H7 (cell line): Measurements from ENCODE around the gene SIM2. TPM values are rescaled to one million over a fixed set of nuclear protein-coding genes. Genes with fewer than 3 reads are reported as not detected.

ENCODE experiments used
- DNase-seq: peaks from one replicate; pipeline ENCODE4 v3.0.0; 2012
- H3K27me3 ChIP-seq: 2 replicates; pipeline ENCODE4 v1.6.0; 2011; ENCODE audit warnings: mild to moderate bottlenecking, low read length; ENCODE audit not compliant: control insufficient read depth, insufficient read depth
- H3K36me3 ChIP-seq: replicated peaks from 2 replicates; pipeline ENCODE4 v1.5.1; 2011; ENCODE audit warnings: low read length; ENCODE audit not compliant: control insufficient read depth, insufficient read depth
- H3K4me3 ChIP-seq: 2 replicates; pipeline ENCODE4 v1.5.1; 2011; ENCODE audit warnings: low read depth, mild to moderate bottlenecking, control low read depth, low read length, moderate library complexity; ENCODE audit not compliant: insufficient read depth
- total RNA-seq: library from RNA; depleted of rRNA; stranded (reverse); fragments of >200 nt; shearing (Covaris generic); gene quantifications from 2 replicates; pipeline ENCODE4 v1.2.3, GENCODE V29; 2014; rRNA removed

The SIM2 gene
- total RNA-seq, 1 experiment from 2014 or later: 0.07 TPM

DNA sequence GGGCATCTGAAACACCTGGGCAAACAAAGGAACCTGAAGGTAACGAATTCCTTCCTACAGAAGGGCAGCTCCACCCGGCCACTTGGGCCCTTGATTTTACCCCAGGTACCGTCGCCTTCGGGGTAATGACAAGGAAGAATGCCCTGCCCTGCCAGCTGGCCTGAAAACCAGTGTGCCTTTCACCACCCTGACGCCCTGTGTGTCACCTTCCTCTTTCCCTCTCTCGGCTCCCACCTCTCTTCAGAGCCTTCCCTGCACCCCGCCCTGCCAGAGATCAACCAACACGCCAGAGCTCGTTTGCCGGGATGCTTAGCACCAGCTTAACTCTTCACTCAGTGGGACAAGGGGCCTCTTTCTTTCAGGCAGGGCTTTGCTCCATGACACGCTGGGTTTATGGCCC lies 86.0 kb downstream of the SIM2 start:
- Histone ChIP-seq H3K4me3 (no peak overlapping the region), H3K27me3 (no peaks in the 10 kb centered on the region), H3K36me3 (no peaks in the 10 kb centered on the region)
- DNase-seq: no peak

DNA sequence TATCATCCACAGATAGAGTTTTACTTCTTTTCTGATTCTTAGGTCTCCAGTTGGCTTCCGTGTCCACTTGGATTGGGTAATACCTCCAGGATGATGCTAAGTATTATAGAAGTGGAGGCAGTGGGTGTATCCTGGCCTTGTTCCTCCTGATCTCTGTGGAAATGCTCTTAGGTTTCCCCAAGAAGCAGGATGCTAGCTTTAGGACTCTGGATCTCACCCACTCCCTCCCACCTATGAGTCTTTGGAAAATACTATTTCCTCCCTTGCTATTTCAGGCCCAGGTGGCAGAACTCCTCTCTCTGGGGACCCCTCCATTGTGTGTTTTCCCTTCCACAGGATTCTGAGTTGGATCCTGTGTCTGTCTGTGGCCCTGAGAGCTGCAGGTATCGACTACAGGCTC lies 86.7 kb downstream of the SIM2 start:
- DNase-seq: no peak
- no peaks in the 10 kb centered on the region for H3K36me3 ChIP-seq
- H3K27me3 ChIP-seq: no peaks in the 10 kb centered on the region
- no peak overlapping the region for H3K4me3 ChIP-seq

DNA sequence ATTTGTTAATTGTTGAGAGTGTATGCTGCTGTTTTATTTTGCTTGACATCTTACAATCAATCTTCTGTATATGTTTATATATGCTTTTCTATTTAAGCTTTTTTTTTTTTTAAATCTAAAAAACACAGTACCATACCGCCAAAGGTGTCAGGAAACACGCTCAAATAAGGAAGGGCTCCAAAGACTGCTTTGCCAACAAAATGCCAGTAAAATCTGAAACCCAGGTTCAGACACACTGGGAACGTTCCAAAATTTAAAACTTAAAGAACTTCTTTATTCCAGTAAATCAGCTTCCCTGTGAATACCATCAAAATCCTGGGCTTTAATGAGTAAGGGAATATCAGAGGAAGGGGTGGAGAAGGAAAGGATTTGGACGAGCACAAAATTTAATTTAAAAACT lies 87.3 kb downstream of the SIM2 start:
- no peak for DNase-seq
- Histone ChIP-seq H3K4me3 (no peak overlapping the region), H3K27me3 (no peaks in the 10 kb centered on the region), H3K36me3 (no peaks in the 10 kb centered on the region)

DNA sequence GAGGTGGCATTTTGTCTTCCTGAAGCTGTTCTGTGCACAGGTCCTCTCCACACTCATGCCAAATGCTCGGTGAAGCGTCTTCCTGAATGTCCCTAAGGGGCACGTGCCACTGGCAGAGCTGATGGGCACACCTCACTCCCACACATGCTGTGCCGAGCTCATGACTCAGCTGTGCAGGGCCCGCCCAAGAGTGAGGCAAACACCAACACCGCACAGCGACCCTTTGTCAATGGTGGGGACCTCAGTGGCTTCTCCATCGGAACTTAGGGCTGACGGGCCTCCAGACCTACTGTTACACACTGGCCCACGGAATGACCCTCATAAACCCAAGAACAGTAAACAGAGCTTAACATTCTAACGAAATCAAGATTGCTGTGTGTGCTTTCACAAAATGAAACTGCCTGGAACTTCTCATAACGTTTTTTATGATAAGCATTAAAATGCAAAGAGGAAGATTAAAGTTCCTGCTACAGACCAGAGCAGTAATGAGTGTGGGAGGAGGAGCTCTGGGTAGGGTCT lies 89.3 kb downstream of the SIM2 start:
- Histone ChIP-seq H3K36me3 (no peaks in the 10 kb centered on the region), H3K27me3 (no peaks in the 10 kb centered on the region), H3K4me3 (no peak overlapping the region)
- DNase-seq: no peak

DNA sequence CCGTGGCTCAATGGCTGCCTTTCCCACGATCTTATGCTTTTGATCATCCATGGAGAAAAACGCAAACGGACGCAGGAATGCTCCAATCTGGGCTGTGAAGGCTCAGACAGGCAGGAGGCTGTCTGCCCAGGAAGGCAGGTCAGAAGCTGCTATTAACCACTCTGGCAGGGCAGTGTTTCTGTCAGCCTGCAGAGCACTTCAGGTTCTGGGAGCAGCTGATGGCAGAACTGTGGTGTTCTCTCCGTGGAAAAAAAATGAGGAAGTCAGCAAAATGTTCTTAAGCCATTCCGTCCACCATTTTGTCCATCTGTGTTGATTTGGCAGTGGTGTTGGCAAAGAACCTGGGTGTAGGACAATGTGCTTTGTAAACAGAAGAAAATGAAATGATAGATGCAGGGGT lies 91.7 kb downstream of the SIM2 start:
- DNase-seq: no peak
- Histone ChIP-seq H3K4me3 (no peak overlapping the region), H3K36me3 (no peaks in the 10 kb centered on the region), H3K27me3 (no peaks in the 10 kb centered on the region)

DNA sequence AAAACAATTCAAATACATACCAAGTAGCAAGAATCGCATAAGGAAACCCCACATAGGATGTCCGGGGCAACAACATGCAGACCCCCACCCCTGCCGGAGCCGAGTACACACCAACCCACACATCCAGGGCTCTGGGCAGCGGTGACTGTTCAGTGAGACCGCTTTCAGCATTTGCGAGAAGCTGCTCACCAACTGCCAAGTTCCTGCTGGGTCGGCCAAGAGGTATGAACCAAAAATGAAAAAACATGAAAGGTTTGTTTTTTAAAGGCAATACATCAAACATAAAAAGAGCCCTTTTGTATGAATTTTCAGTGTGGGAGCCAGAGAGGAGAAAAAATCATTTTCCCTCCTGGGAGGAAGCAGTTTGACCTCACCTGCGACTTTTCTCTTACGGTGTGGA lies 92.3 kb downstream of the SIM2 start:
- no peak overlapping the region for H3K4me3 ChIP-seq
- H3K36me3 ChIP-seq: no peaks in the 10 kb centered on the region
- DNase-seq: no peak
- no peaks in the 10 kb centered on the region for H3K27me3 ChIP-seq

DNA sequence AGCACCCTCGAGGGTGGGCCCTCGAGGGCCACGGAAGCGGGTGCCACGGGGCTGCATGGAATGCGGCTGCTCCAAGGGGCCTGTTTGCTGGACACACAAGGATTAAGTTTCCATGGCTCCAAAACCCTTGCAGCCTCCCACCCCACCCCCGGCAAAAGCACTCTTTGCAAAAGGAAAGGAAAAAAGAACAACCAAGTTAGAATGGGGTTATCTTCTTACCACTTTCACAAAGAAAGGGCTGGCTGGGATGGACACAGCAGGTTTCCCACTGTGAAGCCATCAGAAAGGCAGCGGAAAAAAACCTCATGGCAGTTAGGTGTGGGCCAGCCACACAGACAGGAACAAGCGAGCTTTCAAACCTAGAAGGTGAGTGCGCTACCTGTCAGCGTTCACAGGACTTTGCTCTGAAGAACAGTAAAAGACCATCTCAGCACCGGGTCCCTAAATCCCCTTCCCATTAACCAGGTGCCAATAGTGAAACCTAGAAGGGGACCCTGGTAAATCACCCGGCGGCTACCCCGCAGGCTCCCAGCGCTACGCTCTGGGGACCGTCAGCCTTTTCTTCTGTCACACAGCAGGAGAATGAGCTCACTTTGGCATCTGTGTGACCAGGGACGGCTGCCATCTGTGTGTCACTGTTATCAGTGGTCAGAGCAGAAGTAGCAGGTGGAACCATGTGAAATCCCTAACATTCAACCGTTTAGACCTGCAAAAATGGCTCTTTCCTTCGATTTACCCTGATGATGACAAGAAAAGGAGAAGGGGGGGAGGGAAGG lies 93.0 kb downstream of the SIM2 start:
- Histone ChIP-seq H3K27me3 (no peaks in the 10 kb centered on the region), H3K36me3 (no peaks in the 10 kb centered on the region), H3K4me3 (no peak overlapping the region)
- DNase-seq: peak; percentile 55

DNA sequence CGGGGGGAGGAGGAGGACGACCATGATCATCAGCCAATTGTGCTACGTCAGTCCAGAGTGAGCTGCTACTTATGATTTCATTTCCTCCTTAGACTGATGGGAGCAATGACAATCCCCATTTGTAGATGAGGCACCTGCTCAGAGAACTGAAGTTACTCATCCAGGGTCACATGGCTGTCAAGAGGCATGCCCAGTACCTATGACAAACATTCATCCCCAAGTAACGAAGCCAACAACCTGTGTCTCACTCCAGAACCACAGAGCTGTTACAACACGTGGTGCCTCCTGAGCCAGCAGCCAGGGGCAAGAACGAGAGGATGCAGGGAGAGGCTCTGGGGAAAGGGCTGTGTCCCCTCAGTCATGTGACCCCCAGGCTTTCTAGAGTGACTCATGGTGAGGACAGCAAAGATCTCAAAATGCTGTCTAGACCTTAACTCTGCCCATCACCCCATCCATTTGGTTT lies 93.6 kb downstream of the SIM2 start:
- Histone ChIP-seq H3K36me3 (no peaks in the 10 kb centered on the region), H3K27me3 (no peaks in the 10 kb centered on the region), H3K4me3 (no peak overlapping the region)
- DNase-seq: no peak

DNA sequence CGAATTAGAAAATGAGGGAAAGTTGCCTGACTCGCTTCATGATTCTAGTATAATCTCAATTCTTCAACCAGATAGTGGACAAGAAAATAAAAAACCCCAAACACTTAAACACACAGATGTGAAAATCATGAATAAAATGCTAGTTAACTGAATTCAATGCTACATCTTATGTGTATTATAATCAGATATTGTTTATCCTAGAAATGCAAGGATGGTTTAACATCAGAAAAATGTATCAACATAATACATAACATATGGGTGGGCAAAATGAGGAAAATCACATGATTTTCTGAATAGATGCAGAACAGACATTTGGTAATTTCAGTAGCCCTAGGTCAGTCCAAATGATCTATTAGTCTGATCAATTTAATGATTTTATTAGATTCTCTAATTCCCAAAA lies 97.2 kb downstream of the SIM2 start:
- H3K36me3 ChIP-seq: no peaks in the 10 kb centered on the region
- no peak overlapping the region for H3K4me3 ChIP-seq
- H3K27me3 ChIP-seq: no peaks in the 10 kb centered on the region
- no peak for DNase-seq

DNA sequence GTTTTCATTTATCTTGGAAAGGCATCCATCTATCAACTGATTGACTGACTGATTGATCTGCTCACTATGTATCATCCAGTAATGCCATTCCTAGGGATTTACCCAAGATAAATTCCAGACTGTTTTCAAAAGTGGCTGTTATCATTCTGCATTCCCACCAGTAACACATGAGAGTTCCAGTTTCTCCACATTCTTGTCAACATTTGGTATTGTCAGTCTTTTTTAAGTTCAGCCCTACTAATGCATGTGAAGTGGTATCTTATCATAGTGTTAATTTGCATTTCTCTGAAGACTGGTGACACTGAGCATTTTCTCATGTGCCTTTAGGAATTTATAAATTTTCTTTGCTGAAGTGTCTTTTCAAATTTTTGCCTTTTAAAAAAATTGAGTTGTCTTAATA lies 99.6 kb downstream of the SIM2 start:
- H3K27me3 ChIP-seq: no peaks in the 10 kb centered on the region
- H3K36me3 ChIP-seq: no peaks in the 10 kb centered on the region
- H3K4me3 ChIP-seq: no peak overlapping the region
- no peak for DNase-seq

Other genes starting within 250 kb of the SIM2 start
- gene CLDN14, start 219.0 kb upstream of the SIM2 start, total RNA-seq: not detected in 2 replicates